Calu3 (cell line): Measurements from ENCODE around the gene CYLD. TPM values are rescaled to one million over a fixed set of nuclear protein-coding genes. Genes with fewer than 3 reads are reported as not detected.

Source experiments
- BruUV-seq: library from RNA; stranded (reverse); fragments of 400-500 nt; replicated peaks from 2 replicates; lab custom pipeline; 2021; lab: Mats Ljungman, UMichigan
- CTCF ChIA-PET: fragments of 300-600 bp; sonication (Branson Sonifier 250); formaldehyde crosslinking; loops from one replicate; lab custom pipeline; 2022; ENCODE audit warnings: antibody characterized with exemption; lab: Charles Lee
- DNase-seq: peaks from one replicate; pipeline ENCODE4 v3.0.0; 2022
- H3K27ac Mint-ChIP-seq: one replicate; pipeline ENCODE4 v1.8.0; 2022; ENCODE audit warnings: mixed read lengths; ENCODE audit not compliant: unreplicated experiment
- H3K27me3 Mint-ChIP-seq: one replicate; pipeline ENCODE4 v1.8.0; 2022; ENCODE audit warnings: mixed read lengths; ENCODE audit not compliant: unreplicated experiment
- H3K36me3 Mint-ChIP-seq: one replicate; pipeline ENCODE4 v1.8.0; 2022; ENCODE audit warnings: mild to moderate bottlenecking, moderate library complexity, mixed read lengths; ENCODE audit not compliant: insufficient read depth, unreplicated experiment
- H3K4me1 Mint-ChIP-seq: one replicate; pipeline ENCODE4 v1.8.0; 2022; ENCODE audit warnings: mild to moderate bottlenecking, low read depth, mixed read lengths; ENCODE audit not compliant: unreplicated experiment
- H3K4me3 Mint-ChIP-seq: one replicate; pipeline ENCODE4 v1.8.0; 2022; ENCODE audit warnings: mild to moderate bottlenecking, low read depth, moderate library complexity, mixed read lengths; ENCODE audit not compliant: unreplicated experiment
- H3K9me3 Mint-ChIP-seq: one replicate; pipeline ENCODE4 v1.8.0; 2022; ENCODE audit warnings: low read depth, mixed read lengths; ENCODE audit not compliant: unreplicated experiment
- CTCF ChIP-seq: fragments of 200-600 bp; IDR thresholded peaks from one replicate; pipeline ENCODE4 v1.8.0; 2022; ENCODE audit warnings: antibody characterized with exemption; ENCODE audit not compliant: unreplicated experiment
- intact Hi-C: fragments of 100-400 bp; cut with micrococcal nuclease; formaldehyde crosslinking; loops from one replicate; pipeline ENCODE4 v1.10.0; 2022; ENCODE audit not compliant: unreplicated experiment
- total RNA-seq: library from RNA; stranded (reverse); gene quantifications from 2 replicates; pipeline ENCODE4 v1.2.3, GENCODE V29; 2022

CYLD gene
- total RNA-seq, 1 experiment from 2014 or later = 31.8 TPM

GRCh38 chr16:50814541-50814940, 72.7 kb downstream of the CYLD start:
- no peak for TF ChIP-seq CTCF
- DNase-seq = no peak
- Mint-ChIP-seq H3K27me3 (peaks cover 74% of the 10 kb centered on the region), H3K4me1 (no peaks in the 10 kb centered on the region), H3K36me3 (no peaks in the 10 kb centered on the region), H3K9me3 (no peaks in the 10 kb centered on the region), H3K27ac (no peak overlapping the region), H3K4me3 (no peak overlapping the region)
- CTCF ChIA-PET = interaction anchor here (0.7 to 1.3 kb wide), 2 partner anchors 8 to 125 kb away, joined by 3 to 6 read pairs; no protein-coding TSS in a partner anchor
- intact Hi-C loops = no loop called here
- no TSS peak for BruUV-seq

GRCh38 chr16:50815382-50815781, 73.5 kb downstream of the CYLD start:
- DNase-seq = no peak
- BruUV-seq = no TSS peak
- no peaks in the 10 kb centered on the region for H3K4me1 Mint-ChIP-seq
- H3K4me3 Mint-ChIP-seq = no peak overlapping the region
- CTCF ChIA-PET = interaction anchor here (0.7 to 1.3 kb wide), 2 partner anchors 9 to 124 kb away, joined by 3 to 6 read pairs; no protein-coding TSS in a partner anchor
- intact Hi-C loops = no loop called here
- no peaks in the 10 kb centered on the region for H3K9me3 Mint-ChIP-seq
- H3K36me3 Mint-ChIP-seq = no peaks in the 10 kb centered on the region
- no peak overlapping the region for H3K27ac Mint-ChIP-seq
- peaks cover 76% of the 10 kb centered on the region for H3K27me3 Mint-ChIP-seq
- TF ChIP-seq CTCF = no peak

GRCh38 chr16:50816901-50817555, 75.1 kb downstream of the CYLD start:
- no peak for DNase-seq
- CTCF ChIA-PET = interaction anchor here (1.0 kb wide), 1 partner anchor 11 kb away, joined by 3 read pairs; no protein-coding TSS in a partner anchor
- no peak for TF ChIP-seq CTCF
- intact Hi-C loops = no loop called here
- H3K4me3 Mint-ChIP-seq = no peak overlapping the region
- BruUV-seq = no TSS peak
- no peaks in the 10 kb centered on the region for H3K9me3 Mint-ChIP-seq
- no peak overlapping the region for H3K27ac Mint-ChIP-seq
- H3K27me3 Mint-ChIP-seq = peaks cover 66% of the 10 kb centered on the region
- no peaks in the 10 kb centered on the region for H3K36me3 Mint-ChIP-seq
- H3K4me1 Mint-ChIP-seq = peaks cover 7% of the 10 kb centered on the region

GRCh38 chr16:50818380-50818779, 76.5 kb downstream of the CYLD start:
- Mint-ChIP-seq H3K36me3 (no peaks in the 10 kb centered on the region), H3K9me3 (no peaks in the 10 kb centered on the region), H3K27ac (no peak overlapping the region), H3K4me1 (peaks cover 9% of the 10 kb centered on the region), H3K27me3 (peaks cover 66% of the 10 kb centered on the region), H3K4me3 (no peak overlapping the region)
- no peak for DNase-seq
- BruUV-seq = no TSS peak
- intact Hi-C loops = no loop called here
- no peak for TF ChIP-seq CTCF
- CTCF ChIA-PET = no interaction called here
